Measurements from ENCODE around the gene THSD7A.

DNA sequence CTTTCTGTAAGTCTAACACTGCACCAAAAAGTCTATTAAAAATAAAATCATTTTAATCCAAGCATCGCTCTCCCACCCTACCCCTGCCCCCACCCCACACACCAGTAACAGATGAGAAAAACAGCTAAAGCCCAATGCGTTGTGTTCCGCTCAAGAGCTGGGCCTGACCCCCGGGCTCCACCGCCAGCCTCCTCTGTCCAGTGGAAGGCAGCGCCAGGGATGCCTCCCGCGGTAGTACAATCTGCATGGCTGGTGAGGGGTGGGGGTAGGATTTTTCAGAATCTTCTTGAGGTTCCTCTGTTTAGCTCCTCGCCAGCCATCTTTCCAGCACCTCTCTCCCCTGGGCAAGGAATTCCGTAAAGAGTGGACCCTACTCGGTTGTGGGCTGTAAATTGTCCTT, 12.1 kb downstream of the THSD7A start:
- no peak for TF ChIP-seq CTCF (IDR thresholded peaks at IDR 0.05; ENCODE audit: insufficient read depth, low read depth, low read length)
- no peak for TF ChIP-seq EZH2 (IDR thresholded peaks at IDR 0.05; ENCODE audit: insufficient read depth, low read length)
